ENCODE measurements around the gene MARF1.

MARF1 gene

DNA sequence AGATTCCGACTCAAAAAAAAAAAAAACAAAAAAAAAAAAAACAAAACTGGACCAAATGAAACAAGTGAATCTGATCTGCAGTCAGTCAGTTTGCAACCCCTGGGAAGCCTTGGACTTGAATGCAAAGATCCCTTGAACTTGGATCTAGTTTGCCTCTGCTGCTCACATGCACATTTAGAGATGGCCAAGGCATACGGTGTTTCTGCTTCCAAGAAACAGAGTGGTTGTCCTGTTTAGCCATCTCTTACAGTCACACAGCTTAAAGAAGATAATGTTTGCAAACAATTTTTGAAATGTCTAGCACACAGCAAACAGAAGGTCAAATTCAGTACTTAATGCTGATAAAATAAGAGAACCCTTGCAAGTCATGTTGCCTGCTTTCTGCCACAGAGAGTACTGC, 11.6 kb upstream of the MARF1 start:
- H3K27ac Mint-ChIP-seq: no peak overlapping the region
- peaks cover 3% of the 10 kb centered on the region for H3K36me3 Mint-ChIP-seq (ENCODE audit: low read depth)
- peaks cover 14% of the 10 kb centered on the region for H3K4me1 Mint-ChIP-seq
- H3K4me3 Mint-ChIP-seq: no peak overlapping the region
- TF ChIP-seq, protein P1, sequence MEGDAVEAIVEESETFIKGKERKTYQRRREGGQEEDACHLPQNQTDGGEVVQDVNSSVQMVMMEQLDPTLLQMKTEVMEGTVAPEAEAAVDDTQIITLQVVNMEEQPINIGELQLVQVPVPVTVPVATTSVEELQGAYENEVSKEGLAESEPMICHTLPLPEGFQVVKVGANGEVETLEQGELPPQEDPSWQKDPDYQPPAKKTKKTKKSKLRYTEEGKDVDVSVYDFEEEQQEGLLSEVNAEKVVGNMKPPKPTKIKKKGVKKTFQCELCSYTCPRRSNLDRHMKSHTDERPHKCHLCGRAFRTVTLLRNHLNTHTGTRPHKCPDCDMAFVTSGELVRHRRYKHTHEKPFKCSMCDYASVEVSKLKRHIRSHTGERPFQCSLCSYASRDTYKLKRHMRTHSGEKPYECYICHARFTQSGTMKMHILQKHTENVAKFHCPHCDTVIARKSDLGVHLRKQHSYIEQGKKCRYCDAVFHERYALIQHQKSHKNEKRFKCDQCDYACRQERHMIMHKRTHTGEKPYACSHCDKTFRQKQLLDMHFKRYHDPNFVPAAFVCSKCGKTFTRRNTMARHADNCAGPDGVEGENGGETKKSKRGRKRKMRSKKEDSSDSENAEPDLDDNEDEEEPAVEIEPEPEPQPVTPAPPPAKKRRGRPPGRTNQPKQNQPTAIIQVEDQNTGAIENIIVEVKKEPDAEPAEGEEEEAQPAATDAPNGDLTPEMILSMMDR (IDR thresholded peaks at IDR 0.05; ENCODE audit: unreplicated experiment in 3 of 3): no peak
- no peaks in the 10 kb centered on the region for H3K9me3 Mint-ChIP-seq
- H3K27me3 Mint-ChIP-seq (ENCODE audit: low read depth): no peaks in the 10 kb centered on the region

DNA sequence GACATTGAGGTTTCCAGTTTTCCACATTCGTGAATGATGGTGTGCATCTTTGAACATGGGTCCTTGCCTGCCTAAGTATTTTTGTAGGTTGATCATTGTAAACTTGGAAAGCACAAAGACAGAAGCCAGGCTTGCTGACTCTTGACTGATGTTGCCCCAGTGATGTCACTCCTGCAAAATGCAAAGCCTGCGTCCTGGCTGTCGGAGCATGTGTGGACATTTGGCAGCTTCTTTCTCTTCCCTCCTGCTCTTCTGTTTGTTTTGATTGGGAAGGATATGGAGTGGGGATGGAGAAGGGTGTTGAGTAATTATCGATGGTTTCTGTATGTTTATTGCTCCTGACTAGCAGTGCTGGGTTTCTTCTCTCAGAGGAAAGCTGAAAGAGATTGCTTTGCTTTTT, 10.3 kb upstream of the MARF1 start:
- TF ChIP-seq, protein P1 (IDR thresholded peaks at IDR 0.05; ENCODE audit: unreplicated experiment in 3 of 3): no peak
- Mint-ChIP-seq H3K27ac (peak overlapping the region in 2 of 3 experiments; percentile 18 to 84), H3K4me1 (peaks cover 14% of the 10 kb centered on the region), H3K27me3 (ENCODE audit: low read depth) (no peaks in the 10 kb centered on the region), H3K36me3 (ENCODE audit: low read depth) (peaks cover 3% of the 10 kb centered on the region), H3K4me3 (peak overlapping the region; percentile 56 to 99 (median 76)), H3K9me3 (no peaks in the 10 kb centered on the region)

DNA sequence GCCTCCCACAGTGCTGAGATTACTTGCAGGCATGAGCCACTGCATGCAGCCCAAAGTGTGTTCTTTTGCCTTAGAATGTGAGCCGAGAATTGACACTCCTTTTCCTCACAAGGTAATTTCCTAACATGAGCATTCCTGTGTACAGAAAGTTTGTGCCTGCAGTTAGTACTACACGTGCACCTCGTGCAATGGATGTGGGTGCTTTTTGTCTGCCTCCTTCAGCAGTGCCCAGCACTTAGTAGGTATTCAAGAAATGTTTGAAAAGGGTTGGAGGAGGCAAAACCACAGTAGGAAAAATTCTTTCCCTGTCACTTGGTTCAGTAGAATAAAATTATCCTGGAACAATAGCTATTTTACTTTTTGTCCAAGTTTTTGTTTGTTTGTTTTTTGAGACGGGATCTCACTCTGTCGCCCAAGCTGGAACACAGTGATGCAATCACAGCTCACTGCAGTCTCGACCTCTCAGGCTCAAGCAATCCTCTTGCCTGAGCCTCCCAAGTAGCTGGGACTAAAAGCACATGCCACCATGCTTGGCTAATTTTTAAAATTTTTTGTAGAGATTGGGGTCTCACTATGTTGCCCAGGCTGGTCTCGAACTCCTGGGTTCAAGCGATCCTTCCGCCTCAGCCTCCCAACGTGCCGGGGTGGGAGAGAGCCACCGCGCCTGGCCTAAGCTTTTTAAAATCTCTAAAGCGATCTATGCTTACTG, 9.5 kb upstream of the MARF1 start:
- Mint-ChIP-seq H3K4me1 (peaks cover 14% of the 10 kb centered on the region), H3K27me3 (ENCODE audit: low read depth) (no peaks in the 10 kb centered on the region), H3K4me3 (peak overlapping the region; percentile 97 to 99 (median 99)), H3K9me3 (no peaks in the 10 kb centered on the region), H3K36me3 (ENCODE audit: low read depth) (peaks cover 3% of the 10 kb centered on the region), H3K27ac (peak overlapping the region in 2 of 3 experiments; percentile 18 to 84)
- TF ChIP-seq, protein P1 (IDR thresholded peaks at IDR 0.05; ENCODE audit: unreplicated experiment in 3 of 3): no peak

DNA sequence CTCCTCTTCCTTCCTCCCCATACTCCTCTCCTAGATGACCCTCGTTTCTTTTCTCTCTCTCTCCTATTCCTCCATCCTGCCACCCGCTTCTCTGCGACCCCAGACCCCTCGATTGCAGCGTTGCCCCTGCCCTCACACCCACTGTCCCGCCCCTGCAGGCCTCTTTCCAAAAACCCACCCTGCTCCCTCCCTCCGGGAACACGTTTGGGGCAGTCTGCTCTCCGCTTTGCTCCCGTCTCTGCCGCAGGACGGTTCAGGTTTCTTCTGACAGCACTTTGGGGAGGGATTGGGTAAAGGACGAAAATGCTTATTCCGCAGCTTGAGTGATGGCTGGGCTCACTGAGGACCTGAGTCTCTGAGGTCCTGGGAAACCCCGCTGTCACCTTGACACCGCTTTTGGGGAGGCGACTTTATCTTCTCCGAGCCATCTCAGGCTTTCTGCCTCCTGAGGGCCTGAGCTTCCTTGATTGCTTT, 7.8 kb upstream of the MARF1 start:
- TF ChIP-seq, protein P1 (IDR thresholded peaks at IDR 0.05; ENCODE audit: unreplicated experiment in 3 of 3): no peak
- Mint-ChIP-seq H3K4me3 (peak overlapping the region; percentile 97 to 99 (median 99)), H3K36me3 (ENCODE audit: low read depth) (peaks cover 3% of the 10 kb centered on the region), H3K27me3 (ENCODE audit: low read depth) (no peaks in the 10 kb centered on the region), H3K27ac (peak overlapping the region; percentile 76 to 95 (median 82)), H3K4me1 (peaks cover 14% of the 10 kb centered on the region), H3K9me3 (no peaks in the 10 kb centered on the region)

DNA sequence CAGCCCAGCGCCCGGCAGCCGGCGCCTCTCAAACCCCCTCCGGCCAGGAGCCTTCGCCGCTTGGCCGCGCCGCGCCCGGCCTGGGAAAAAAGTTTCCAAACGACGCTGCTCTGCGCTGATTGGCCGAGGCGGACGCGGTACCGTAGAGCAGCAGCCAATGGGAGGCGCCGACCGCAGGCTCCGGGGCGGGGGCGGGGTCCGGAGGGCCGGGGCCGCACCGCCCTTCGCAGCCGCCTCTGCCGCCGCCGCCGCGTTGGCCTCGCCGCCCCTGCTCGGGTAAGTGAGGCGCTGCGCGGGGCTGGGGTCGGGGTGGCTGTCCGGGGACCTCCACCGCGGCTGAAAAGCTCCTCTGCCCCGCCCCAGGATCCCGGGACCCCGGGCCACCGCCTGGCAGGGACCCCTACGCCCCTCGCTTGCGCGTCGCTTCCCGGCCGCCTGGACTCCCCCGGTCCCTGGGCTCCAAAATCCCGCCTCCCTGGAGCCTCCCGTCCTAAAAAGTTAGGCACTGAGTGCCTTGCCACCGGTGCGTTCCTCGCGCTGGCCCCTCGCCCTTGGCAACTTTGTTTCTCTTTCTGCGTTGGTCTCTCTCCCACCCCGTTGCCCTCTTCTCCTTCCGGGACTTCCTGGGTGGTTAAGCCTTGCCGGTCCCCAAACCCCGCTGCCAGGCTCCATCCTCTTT, 7.2 kb upstream of the MARF1 start, which contains the start of gene NDE1:
Gene NDE1 (plus strand): TSS at position 227 of the 679 bp plus-strand sequence. CDS start 14,534 bp downstream, outside the sequence.
- Mint-ChIP-seq H3K9me3 (no peaks in the 10 kb centered on the region), H3K4me3 (peak within 1 kb of the TSS; percentile 97 to 99 (median 99)), H3K4me1 (peaks cover 14% of the 10 kb centered on the region), H3K36me3 (ENCODE audit: low read depth) (peaks cover 3% of the 10 kb centered on the region), H3K27me3 (ENCODE audit: low read depth) (no peaks in the 10 kb centered on the region), H3K27ac (peak within 1 kb of the TSS; percentile 76 to 95 (median 82))
- TF ChIP-seq, protein P1 (IDR thresholded peaks at IDR 0.05; ENCODE audit: unreplicated experiment in 3 of 3): no peak
